ENCODE results near the gene GRPEL1.

GRPEL1 gene

GRCh38 chr4:7067126-7067451, 775 bp downstream of the GRPEL1 start:
- Histone ChIP-seq H3K79me2 (ENCODE audit: control insufficient read depth, low read length) (peaks cover 59% of the 10 kb centered on the region), H3K4me3 (ENCODE audit: low read length) (peak overlapping the region; percentile 84), H4K20me1 (ENCODE audit: control insufficient read depth, insufficient read depth, low read depth, low read length) (peaks cover 28% of the 10 kb centered on the region), H3K4me2 (ENCODE audit: low read length) (peak overlapping the region; percentile 81), H3K9me3 (ENCODE audit: control insufficient read depth, insufficient read depth, low read length) (no peaks in the 10 kb centered on the region), H3K27me3 (ENCODE audit: control insufficient read depth, low read length) (no peaks in the 10 kb centered on the region), H3K27ac (ENCODE audit: low read depth, low read length) (peak overlapping the region; percentile 44; the same call in 1 of the 2 replicates), H3K36me3 (ENCODE audit: control insufficient read depth, low read length) (peaks cover 51% of the 10 kb centered on the region), H3K9me2 (replicated peaks; ENCODE audit: control insufficient read depth, low read length) (no peaks in the 10 kb centered on the region), H3K4me1 (ENCODE audit: control insufficient read depth, low read length) (peaks cover 29% of the 10 kb centered on the region), H3F3A (ENCODE audit: control insufficient read depth, insufficient read depth) (no peaks in the 10 kb centered on the region)
- TF ChIP-seq CTCF (IDR thresholded peaks at IDR 0.05; ENCODE audit: low read depth, low read length, poor library complexity, severe bottlenecking) (no peak), EZH2phosphoT487 (IDR thresholded peaks at IDR 0.05; ENCODE audit: borderline replicate concordance, low read length) (no peak)

GRCh38 chr4:7066493-7066892, 1.4 kb downstream of the GRPEL1 start:
- Histone ChIP-seq H3K4me2 (ENCODE audit: low read length) (peak overlapping the region; percentile 81), H3K9me2 (replicated peaks; ENCODE audit: control insufficient read depth, low read length) (no peaks in the 10 kb centered on the region), H3K36me3 (ENCODE audit: control insufficient read depth, low read length) (peaks cover 57% of the 10 kb centered on the region), H3K4me3 (ENCODE audit: low read length) (peak overlapping the region; percentile 84), H3K79me2 (ENCODE audit: control insufficient read depth, low read length) (peaks cover 64% of the 10 kb centered on the region), H3K4me1 (ENCODE audit: control insufficient read depth, low read length) (peaks cover 29% of the 10 kb centered on the region), H3K27me3 (ENCODE audit: control insufficient read depth, low read length) (no peaks in the 10 kb centered on the region), H3F3A (ENCODE audit: control insufficient read depth, insufficient read depth) (no peaks in the 10 kb centered on the region), H4K20me1 (ENCODE audit: control insufficient read depth, insufficient read depth, low read depth, low read length) (peaks cover 28% of the 10 kb centered on the region), H3K27ac (ENCODE audit: low read depth, low read length) (no peak overlapping the region), H3K9me3 (ENCODE audit: control insufficient read depth, insufficient read depth, low read length) (no peaks in the 10 kb centered on the region)
- TF ChIP-seq CTCF (IDR thresholded peaks at IDR 0.05; ENCODE audit: low read depth, low read length, poor library complexity, severe bottlenecking) (no peak), EZH2phosphoT487 (IDR thresholded peaks at IDR 0.05; ENCODE audit: borderline replicate concordance, low read length) (no peak)

- TF ChIP-seq CTCF (IDR thresholded peaks at IDR 0.05; ENCODE audit: low read depth, low read length, poor library complexity, severe bottlenecking): no peak
- TF ChIP-seq EZH2phosphoT487 (IDR thresholded peaks at IDR 0.05; ENCODE audit: borderline replicate concordance, low read length): no peak
- Histone ChIP-seq H3K4me3 (ENCODE audit: low read length) (peak overlapping the region; percentile 84), H3K79me2 (ENCODE audit: control insufficient read depth, low read length) (peaks cover 65% of the 10 kb centered on the region), H3K27me3 (ENCODE audit: control insufficient read depth, low read length) (no peaks in the 10 kb centered on the region), H3F3A (ENCODE audit: control insufficient read depth, insufficient read depth) (no peaks in the 10 kb centered on the region), H3K27ac (ENCODE audit: low read depth, low read length) (no peak overlapping the region), H3K36me3 (ENCODE audit: control insufficient read depth, low read length) (peaks cover 62% of the 10 kb centered on the region), H3K4me1 (ENCODE audit: control insufficient read depth, low read length) (peaks cover 29% of the 10 kb centered on the region), H4K20me1 (ENCODE audit: control insufficient read depth, insufficient read depth, low read depth, low read length) (peaks cover 28% of the 10 kb centered on the region), H3K9me2 (replicated peaks; ENCODE audit: control insufficient read depth, low read length) (no peaks in the 10 kb centered on the region), H3K4me2 (ENCODE audit: low read length) (peak overlapping the region; percentile 81), H3K9me3 (ENCODE audit: control insufficient read depth, insufficient read depth, low read length) (no peaks in the 10 kb centered on the region)
These were observed 1.9 kb downstream of the GRPEL1 start for GRCh38 chr4:7066006-7066405.

GRCh38 chr4:7063362-7063761, 4.5 kb downstream of the GRPEL1 start:
- no peak overlapping the region for H3K4me2 ChIP-seq (ENCODE audit: low read length)
- H3K9me3 ChIP-seq (ENCODE audit: control insufficient read depth, insufficient read depth, low read length): no peaks in the 10 kb centered on the region
- peaks cover 59% of the 10 kb centered on the region for H3K79me2 ChIP-seq (ENCODE audit: control insufficient read depth, low read length)
- no peaks in the 10 kb centered on the region for H3K27me3 ChIP-seq (ENCODE audit: control insufficient read depth, low read length)
- peaks cover 87% of the 10 kb centered on the region for H3K36me3 ChIP-seq (ENCODE audit: control insufficient read depth, low read length)
- H3K4me1 ChIP-seq (ENCODE audit: control insufficient read depth, low read length): peaks cover 16% of the 10 kb centered on the region
- H3F3A ChIP-seq (ENCODE audit: control insufficient read depth, insufficient read depth): peaks cover 13% of the 10 kb centered on the region
- H4K20me1 ChIP-seq (ENCODE audit: control insufficient read depth, insufficient read depth, low read depth, low read length): peaks cover 28% of the 10 kb centered on the region
- no peaks in the 10 kb centered on the region for H3K9me2 ChIP-seq (replicated peaks; ENCODE audit: control insufficient read depth, low read length)
- H3K27ac ChIP-seq (ENCODE audit: low read depth, low read length): no peak overlapping the region
- no peak overlapping the region for H3K4me3 ChIP-seq (ENCODE audit: low read length)
- TF ChIP-seq CTCF (IDR thresholded peaks at IDR 0.05; ENCODE audit: low read depth, low read length, poor library complexity, severe bottlenecking): no peak
- no peak for TF ChIP-seq EZH2phosphoT487 (IDR thresholded peaks at IDR 0.05; ENCODE audit: borderline replicate concordance, low read length)
